Lower lobe of right lung (tissue), 2 donors: ENCODE data around the gene SPTY2D1. TPM values are rescaled to one million over a fixed set of nuclear protein-coding genes. Genes with fewer than 3 reads are reported as not detected.

ENCODE experiments used
- ATAC-seq, 2 donors: fragments of 200-7000 bp; cut with Tn5 transposase; one replicate each; pipeline ENCODE4 v1.9.1; 2020 to 2022; ENCODE audit warnings: mild to moderate bottlenecking in 2 of 2, moderate library complexity in 2 of 2
- DNase-seq: peaks from one replicate; pipeline ENCODE4 v3.0.0-alpha.2; 2020
- H3K27ac ChIP-seq: fragments of 200-600 bp; one replicate; pipeline ENCODE4 v1.8.0; 2022
- H3K27me3 ChIP-seq: fragments of 200-600 bp; one replicate; pipeline ENCODE4 v1.8.0; 2022; ENCODE audit warnings: low read depth
- H3K36me3 ChIP-seq: fragments of 200-600 bp; one replicate; pipeline ENCODE4 v1.8.0; 2022; ENCODE audit warnings: mild to moderate bottlenecking
- H3K4me1 ChIP-seq: fragments of 200-600 bp; one replicate; pipeline ENCODE4 v1.8.0; 2022
- H3K4me3 ChIP-seq: fragments of 200-600 bp; one replicate; pipeline ENCODE4 v1.8.0; 2022; ENCODE audit warnings: mild to moderate bottlenecking
- H3K9me3 ChIP-seq: fragments of 200-600 bp; one replicate; pipeline ENCODE4 v1.8.0; 2022
- CTCF ChIP-seq: fragments of 200-600 bp; IDR thresholded peaks from one replicate; pipeline ENCODE4 v1.8.0; 2022; ENCODE audit warnings: antibody characterized with exemption, mild to moderate bottlenecking
- intact Hi-C: fragments of 100-400 bp; cut with DNase I; formaldehyde crosslinking; loops from one replicate; pipeline ENCODE4 v1.11.0; 2022
- total RNA-seq: library from RNA; stranded (reverse); fragmentation: NEBNext Ultra II Directional; extraction: Animal tissue kit (Norgen Biotek cat#: 25700); gene quantifications from one replicate; pipeline ENCODE4 v1.2.1, GENCODE V29; 2021
- donor health status: DM: no; HTN: yes; CAD: no; lungs with severe emphysema.

SPTY2D1 gene
- total RNA-seq, 1 donor from 2014 or later = 18.6 TPM

- intact Hi-C loops = no loop called here
- DNase-seq (no peak), ATAC-seq (no peak)
- no peaks in the 10 kb centered on the region for H3K9me3 ChIP-seq
- peaks cover 64% of the 10 kb centered on the region for H3K36me3 ChIP-seq
- no peak overlapping the region for H3K27ac ChIP-seq
- peaks cover 17% of the 10 kb centered on the region for H3K4me1 ChIP-seq
- no peaks in the 10 kb centered on the region for H3K27me3 ChIP-seq
- no peak overlapping the region for H3K4me3 ChIP-seq
- no peak for TF ChIP-seq CTCF
Measured at GRCh38 chr11:18614667-18615066, 19.5 kb downstream of the SPTY2D1 start.

GRCh38 chr11:18612394-18612793, 21.7 kb downstream of the SPTY2D1 start:
- intact Hi-C loops = no loop called here
- peaks cover 85% of the 10 kb centered on the region for H3K36me3 ChIP-seq
- TF ChIP-seq CTCF = no peak

DNA sequence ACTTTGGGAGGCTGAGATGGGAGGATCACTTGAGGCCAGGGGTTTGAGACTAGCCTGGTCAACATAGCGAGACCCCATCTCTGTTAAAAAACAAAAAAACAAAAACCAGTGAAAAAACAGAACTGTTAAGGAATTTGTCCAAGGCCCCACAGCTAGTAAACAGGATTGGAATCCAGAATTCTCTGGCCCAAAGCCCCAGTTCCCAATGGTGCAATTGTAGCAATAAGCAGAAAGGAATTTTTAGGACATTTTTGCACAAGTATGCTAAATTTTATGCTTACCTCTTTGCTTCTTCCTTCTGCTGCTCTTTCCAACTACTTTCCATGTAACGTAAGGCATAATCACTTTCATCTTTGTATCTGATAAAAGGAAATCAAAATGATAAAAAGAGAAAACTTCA, 22.9 kb downstream of the SPTY2D1 start:
- TF ChIP-seq CTCF = no peak
- no peak for ATAC-seq
- peaks cover 94% of the 10 kb centered on the region for H3K36me3 ChIP-seq
- H3K4me1 ChIP-seq = no peaks in the 10 kb centered on the region
- no peak for DNase-seq
- H3K27ac ChIP-seq = no peak overlapping the region
- no peaks in the 10 kb centered on the region for H3K27me3 ChIP-seq
- H3K9me3 ChIP-seq = no peaks in the 10 kb centered on the region
- intact Hi-C loops = no loop called here
- H3K4me3 ChIP-seq = no peak overlapping the region

More at GRCh38 chr11:18612394-18612793, 21.7 kb downstream of the SPTY2D1 start:
- Histone ChIP-seq H3K4me1 (no peaks in the 10 kb centered on the region), H3K9me3 (no peaks in the 10 kb centered on the region), H3K27me3 (no peaks in the 10 kb centered on the region), H3K27ac (no peak overlapping the region), H3K4me3 (no peak overlapping the region)
- no peak for ATAC-seq
- no peak for DNase-seq

DNA sequence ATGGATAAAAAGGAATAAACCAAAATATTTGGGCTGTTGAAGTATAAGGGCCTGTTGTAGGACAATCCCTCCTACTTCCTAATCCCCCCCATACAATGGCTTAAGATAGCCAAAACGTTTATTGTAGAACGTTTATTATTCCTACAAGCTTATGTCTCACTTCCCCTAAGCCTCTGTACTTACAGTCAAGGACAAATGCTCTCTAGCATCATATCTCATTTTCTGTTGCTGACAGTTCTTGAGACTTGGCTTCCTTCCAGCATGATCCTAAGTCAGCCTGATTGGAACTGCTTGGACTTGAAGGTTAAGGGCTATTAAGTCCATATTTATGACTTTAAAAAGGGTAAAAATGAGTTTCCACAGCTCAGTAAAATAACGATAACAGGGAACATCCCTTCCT, 25.8 kb downstream of the SPTY2D1 start:
- no peak for TF ChIP-seq CTCF
- intact Hi-C loops = no loop called here

DNA sequence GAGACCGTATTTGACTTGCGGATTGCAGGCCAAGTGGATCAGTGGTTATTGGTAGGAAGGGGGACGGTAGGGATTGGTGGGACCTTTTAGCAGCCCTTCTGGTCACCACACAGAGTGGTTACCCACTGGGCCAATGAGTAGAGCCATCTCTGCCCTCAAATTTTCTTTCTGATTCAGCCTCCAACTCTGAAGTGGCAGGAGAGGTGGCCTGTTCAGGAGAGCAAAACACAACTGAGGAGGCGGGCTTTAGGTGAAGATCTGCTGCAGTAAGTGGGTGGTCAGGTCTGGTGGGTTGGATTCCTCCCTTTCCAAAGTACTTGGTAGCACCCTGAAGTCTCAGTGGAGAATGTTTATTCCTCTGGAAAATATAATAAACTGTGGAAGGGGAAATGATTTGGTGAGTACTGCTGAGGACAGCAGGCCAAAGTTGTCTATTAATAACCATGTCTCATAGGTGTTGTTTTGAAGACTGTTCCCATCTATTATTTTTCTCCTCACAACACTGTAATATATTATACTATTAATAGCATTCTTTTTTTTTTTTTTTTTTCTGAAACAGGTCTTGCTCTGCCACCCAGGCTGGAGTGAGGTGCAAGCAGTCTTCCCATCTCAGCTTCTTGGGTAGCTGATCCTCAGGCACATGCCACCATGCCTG, 33.1 kb downstream of the SPTY2D1 start:
- ATAC-seq (no peak), DNase-seq (no peak)
- no peak overlapping the region for H3K4me3 ChIP-seq
- no peaks in the 10 kb centered on the region for H3K4me1 ChIP-seq
- TF ChIP-seq CTCF = no peak
- H3K27ac ChIP-seq = no peak overlapping the region
- H3K36me3 ChIP-seq = peaks cover 5% of the 10 kb centered on the region
- no peaks in the 10 kb centered on the region for H3K27me3 ChIP-seq
- no peaks in the 10 kb centered on the region for H3K9me3 ChIP-seq
- intact Hi-C loops = no loop called here

More for the DNA sequence above, 25.8 kb downstream of the SPTY2D1 start:
- Histone ChIP-seq H3K27ac (no peak overlapping the region), H3K36me3 (peaks cover 73% of the 10 kb centered on the region), H3K27me3 (no peaks in the 10 kb centered on the region), H3K4me3 (no peak overlapping the region), H3K4me1 (no peaks in the 10 kb centered on the region), H3K9me3 (no peaks in the 10 kb centered on the region)
- DNase-seq = no peak
- ATAC-seq = peak in 1 of 2 donors; percentile 7
